8988T (cell line): ENCODE data around the gene TBL2.
"Not testable (repeated sequence)": the region's sequence is repeated elsewhere in the genome, so short reads cannot be mapped to it uniquely, and the experiment has no call there.

Experiments used
- DNase-seq: peaks from one replicate; pipeline ENCODE4 v3.0.0; 2011

The TBL2 gene

GRCh38 chr7:73530800-73531199, 47.6 kb downstream of the TBL2 start:
- DNase-seq, result no peak

DNA sequence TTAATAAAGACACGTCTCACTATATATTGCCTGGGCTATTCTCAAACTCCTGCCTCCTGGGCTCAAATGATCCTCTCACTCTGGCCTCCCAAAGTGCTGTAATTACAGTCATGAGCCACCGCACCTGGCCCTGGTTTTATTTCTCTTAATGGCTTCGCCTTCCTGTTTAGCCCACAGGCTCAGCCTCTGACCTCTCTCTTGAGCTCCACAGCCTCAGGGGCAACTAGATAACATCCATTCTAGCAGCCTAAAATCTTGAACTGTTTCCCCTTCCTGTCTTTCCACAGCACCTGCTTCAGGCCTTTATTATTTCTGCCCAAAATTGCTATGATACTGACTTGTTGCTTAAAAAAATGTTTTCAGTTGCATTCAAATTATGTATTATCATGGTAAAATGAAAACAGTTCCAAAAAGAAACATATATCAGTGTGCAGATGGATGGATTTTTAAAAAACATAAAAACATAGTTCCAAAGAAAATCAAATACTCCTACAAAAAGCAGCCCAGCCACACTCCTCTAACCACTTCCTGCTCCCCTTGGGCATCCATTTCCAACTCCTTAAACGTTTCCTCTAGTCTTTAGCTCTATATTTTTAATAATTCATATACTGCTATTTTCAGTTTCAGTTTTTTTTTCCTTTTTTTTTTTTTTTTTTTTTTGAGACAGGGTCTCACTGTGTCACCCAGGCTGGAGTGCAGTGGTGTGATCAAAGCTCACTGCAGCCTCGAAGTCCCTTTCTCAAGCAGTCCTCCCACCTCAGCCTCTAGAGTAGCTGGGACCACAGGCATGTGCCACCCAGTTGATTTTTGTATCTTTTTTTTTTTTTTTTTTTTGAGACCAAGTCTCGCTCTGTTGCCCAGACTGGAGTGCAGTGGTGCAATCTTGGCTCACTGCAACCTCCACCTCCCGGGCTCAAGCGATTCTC, 51.2 kb downstream of the TBL2 start:
- DNase-seq, result no peak

- not testable (repeated sequence) for DNase-seq
Measured at GRCh38 chr7:73526158-73526494, 52.3 kb downstream of the TBL2 start.

GRCh38 chr7:73522105-73522872, 56.1 kb downstream of the TBL2 start, which contains the start of gene BAZ1B:
Gene BAZ1B, minus strand, starts transcription at chr7:73522293. Its CDS starts 360 bp downstream, at chr7:73521933.
- peak; percentile 88 for DNase-seq

DNA sequence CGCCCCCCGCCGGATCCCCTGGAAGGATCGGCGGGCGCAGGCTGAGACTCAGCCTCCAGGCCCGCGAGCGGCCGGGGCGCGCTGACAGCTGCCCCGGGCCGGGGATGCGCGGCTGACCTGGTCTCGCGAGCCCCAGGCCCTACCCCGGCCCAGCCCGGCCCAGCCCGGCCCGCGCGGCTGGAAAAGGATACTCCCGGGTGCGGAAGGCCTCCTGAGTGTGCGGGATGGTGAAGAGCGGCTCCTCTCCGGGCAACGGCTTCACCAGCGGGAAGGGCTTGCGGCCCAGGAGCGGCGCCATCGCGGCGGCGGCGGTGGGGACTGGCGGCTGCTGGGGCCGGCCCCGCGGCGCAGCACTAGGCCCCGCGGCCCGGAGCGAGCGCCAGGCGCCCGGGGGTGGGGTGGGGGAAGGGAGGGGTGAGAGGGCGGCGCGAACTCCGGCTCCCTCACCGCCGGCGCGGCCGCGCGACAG, 56.7 kb downstream of the TBL2 start:
- DNase-seq, result peak; percentile 52

DNA sequence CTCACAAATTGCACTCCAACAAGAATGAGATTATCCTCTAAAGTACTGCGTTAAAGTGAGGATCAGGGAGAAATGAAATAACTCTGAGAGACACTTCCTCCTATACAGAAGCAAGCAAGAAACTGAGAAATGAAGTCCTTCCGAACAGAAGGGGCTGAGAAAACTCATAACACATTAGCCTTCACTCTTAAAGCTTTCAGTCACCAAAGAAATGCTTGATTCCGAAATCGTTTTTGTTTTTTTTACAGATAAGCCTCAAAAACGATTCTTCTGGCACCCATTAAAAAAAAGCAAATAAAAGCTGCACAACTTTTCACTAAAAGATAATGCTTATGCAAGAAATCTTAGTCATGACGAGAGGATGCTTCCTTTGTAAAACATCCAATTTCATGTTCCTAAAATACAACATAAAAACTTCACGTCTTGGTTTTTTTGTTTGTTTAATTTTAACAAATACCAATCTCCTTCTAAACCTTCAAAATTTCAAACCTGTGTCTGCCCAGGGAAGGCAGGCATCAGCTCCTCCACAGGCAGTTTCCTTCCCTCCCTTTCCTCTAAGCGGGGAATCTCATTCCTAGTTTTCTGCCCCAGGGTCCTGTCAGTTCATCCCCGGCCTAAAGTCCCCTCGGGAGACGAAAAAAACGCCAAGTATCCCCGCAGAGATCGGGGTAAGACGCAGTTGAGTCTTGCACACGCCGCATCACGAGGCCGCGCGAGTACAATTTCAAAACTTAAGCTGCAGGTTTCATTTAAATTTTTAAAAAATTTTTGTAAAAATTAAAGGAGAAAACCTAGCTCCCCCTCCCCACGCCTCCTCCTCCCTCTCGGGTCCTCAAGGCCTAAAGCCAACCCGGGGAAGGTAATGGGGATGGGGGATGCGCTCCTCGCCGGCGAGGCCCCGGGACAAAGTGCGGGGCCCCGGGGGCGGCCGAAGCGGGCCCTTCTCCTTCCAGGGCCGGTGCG, 57.4 kb downstream of the TBL2 start:
- no peak for DNase-seq

DNA sequence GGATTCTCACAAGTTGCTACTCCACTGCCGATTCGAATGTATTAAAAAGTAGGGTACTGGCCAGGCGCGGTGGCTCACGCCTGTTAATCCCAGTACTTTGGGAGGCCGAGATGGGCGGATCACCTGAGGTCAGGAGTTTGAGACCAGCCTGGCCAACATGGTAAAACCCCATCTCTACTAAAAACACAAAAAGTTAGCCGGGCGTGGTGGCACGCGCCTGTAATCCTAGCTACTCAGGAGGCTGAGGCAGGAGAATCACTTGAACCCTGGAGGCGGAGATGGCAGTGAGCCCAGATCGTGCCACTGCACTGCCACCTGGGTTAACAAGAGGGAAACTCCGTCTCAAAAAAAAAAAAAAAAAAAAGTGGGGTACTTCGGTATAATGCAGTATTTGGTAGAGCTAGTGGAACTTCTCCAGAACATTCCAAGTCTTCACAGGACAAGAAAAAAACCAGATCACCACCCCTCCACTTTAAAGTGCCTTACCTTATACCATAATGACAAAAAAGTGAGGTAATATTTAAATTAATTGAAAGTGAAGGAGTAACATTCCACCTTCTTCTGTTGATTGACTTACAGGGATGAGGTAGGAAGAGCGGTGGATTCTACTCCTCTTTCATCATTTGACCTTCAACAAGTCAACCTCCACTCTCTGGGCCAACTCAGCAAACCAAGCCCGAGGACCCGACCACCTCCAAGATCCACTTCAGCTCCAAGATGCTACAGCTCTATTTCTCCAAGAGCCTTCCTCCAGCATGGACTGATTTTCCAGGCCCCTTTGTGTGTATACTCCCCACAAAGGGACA, 58.3 kb downstream of the TBL2 start:
- DNase-seq, result no peak

- DNase-seq, result no peak
Measured at GRCh38 chr7:73518470-73518869, 59.9 kb downstream of the TBL2 start.
